Neural crest cell (in vitro differentiated cells): ENCODE results near the gene MRPL51. TPM values are rescaled to one million over a fixed set of nuclear protein-coding genes. Genes with fewer than 3 reads are reported as not detected.

Experiments
- DNase-seq: peaks from one replicate; pipeline ENCODE4 v3.0.0; 2021; ENCODE audit warnings: low read depth, mixed read lengths, low spot score
- H3K27ac Mint-ChIP-seq: one replicate; pipeline ENCODE4 v1.8.0; 2021; ENCODE audit warnings: mild to moderate bottlenecking, mixed read lengths; ENCODE audit not compliant: unreplicated experiment
- H3K27me3 Mint-ChIP-seq: 2 replicates; pipeline ENCODE4 v1.8.0; 2021; ENCODE audit warnings: low read depth, mild to moderate bottlenecking, mixed read lengths
- H3K36me3 Mint-ChIP-seq: 2 replicates; pipeline ENCODE4 v1.8.0; 2021; ENCODE audit warnings: low read depth, mild to moderate bottlenecking, mixed read lengths
- H3K4me1 Mint-ChIP-seq: 2 replicates; pipeline ENCODE4 v1.8.0; 2021; ENCODE audit warnings: mixed read lengths
- H3K4me3 Mint-ChIP-seq: one replicate; pipeline ENCODE4 v1.8.0; 2021; ENCODE audit warnings: mild to moderate bottlenecking, mixed read lengths
- H3K9me3 Mint-ChIP-seq: 2 replicates; pipeline ENCODE4 v1.8.0; 2021; ENCODE audit warnings: mixed read lengths
- total RNA-seq: library from RNA; stranded (reverse); gene quantifications from 2 replicates; pipeline ENCODE4 v1.2.1, GENCODE V29; 2021
- TF ChIP-seq, protein P1 (sequence below): fragments of 200-600 bp; sonication (generic); conservative IDR thresholded peaks from 2 replicates; pipeline ENCODE4 v1.5.0; 2021; ENCODE audit warnings: antibody characterized with exemption, mild to moderate bottlenecking

Gene MRPL51
- total RNA-seq, 1 donor from 2014 or later: 272 TPM

DNA sequence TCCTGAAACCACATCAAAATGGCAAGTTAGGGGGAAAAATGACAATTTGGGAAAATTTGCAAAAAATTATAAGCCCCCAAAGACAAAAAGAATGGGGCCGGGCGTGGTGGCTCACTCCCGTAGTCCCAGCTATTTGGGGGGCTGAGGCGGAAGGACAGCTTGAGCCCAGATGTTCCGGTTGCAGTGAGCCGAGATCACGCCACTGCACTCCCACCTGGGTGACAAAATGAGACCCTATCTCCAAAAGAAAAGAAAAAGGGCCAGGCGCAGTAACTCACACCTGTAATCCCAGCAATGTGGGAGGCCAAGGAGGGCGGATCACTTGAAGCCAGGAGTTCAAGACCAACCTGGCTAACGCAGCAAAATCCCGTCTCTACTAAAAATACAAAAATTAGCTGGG is 20.6 kb downstream of the MRPL51 start:
- DNase-seq: no peak
- Mint-ChIP-seq H3K27me3 (peaks cover 3% of the 10 kb centered on the region), H3K27ac (no peak overlapping the region), H3K4me3 (peak overlapping the region; percentile 3), H3K4me1 (peaks cover 24% of the 10 kb centered on the region), H3K36me3 (no peaks in the 10 kb centered on the region), H3K9me3 (no peaks in the 10 kb centered on the region)
- TF ChIP-seq, protein P1, sequence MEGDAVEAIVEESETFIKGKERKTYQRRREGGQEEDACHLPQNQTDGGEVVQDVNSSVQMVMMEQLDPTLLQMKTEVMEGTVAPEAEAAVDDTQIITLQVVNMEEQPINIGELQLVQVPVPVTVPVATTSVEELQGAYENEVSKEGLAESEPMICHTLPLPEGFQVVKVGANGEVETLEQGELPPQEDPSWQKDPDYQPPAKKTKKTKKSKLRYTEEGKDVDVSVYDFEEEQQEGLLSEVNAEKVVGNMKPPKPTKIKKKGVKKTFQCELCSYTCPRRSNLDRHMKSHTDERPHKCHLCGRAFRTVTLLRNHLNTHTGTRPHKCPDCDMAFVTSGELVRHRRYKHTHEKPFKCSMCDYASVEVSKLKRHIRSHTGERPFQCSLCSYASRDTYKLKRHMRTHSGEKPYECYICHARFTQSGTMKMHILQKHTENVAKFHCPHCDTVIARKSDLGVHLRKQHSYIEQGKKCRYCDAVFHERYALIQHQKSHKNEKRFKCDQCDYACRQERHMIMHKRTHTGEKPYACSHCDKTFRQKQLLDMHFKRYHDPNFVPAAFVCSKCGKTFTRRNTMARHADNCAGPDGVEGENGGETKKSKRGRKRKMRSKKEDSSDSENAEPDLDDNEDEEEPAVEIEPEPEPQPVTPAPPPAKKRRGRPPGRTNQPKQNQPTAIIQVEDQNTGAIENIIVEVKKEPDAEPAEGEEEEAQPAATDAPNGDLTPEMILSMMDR: no peak

DNA sequence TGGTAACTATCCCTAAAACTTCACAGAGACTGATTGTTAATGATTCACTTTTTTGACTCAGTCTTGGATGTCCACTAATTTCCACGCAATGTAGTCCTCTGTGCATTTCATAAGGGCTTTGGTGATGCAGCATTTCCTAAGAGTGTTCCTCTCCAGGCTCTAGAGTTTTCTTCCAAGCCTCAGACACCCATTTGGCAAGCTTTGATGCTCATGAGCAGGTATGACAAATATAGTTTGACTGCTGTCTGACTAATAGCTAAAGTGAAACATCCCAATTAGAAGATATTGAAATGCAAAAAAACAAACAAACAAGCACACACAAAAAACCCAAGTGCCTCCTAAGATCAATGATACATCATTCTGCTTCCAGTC is 21.1 kb downstream of the MRPL51 start:
- TF ChIP-seq, protein P1: no peak
- Mint-ChIP-seq H3K4me1 (peaks cover 24% of the 10 kb centered on the region), H3K27ac (no peak overlapping the region), H3K4me3 (peak overlapping the region; percentile 3), H3K9me3 (no peaks in the 10 kb centered on the region), H3K36me3 (no peaks in the 10 kb centered on the region), H3K27me3 (peaks cover 3% of the 10 kb centered on the region)
- no peak for DNase-seq

- DNase-seq: peak; percentile 97
- Mint-ChIP-seq H3K4me1 (peaks cover 24% of the 10 kb centered on the region), H3K36me3 (no peaks in the 10 kb centered on the region)
These were observed 22.5 kb downstream of the MRPL51 start, which contains the start of gene VAMP1 for GRCh38 chr12:6470375-6471163. VAMP1 (minus strand) TSS chr12:6470677; CDS start chr12:6470531, 146 bp downstream.

DNA sequence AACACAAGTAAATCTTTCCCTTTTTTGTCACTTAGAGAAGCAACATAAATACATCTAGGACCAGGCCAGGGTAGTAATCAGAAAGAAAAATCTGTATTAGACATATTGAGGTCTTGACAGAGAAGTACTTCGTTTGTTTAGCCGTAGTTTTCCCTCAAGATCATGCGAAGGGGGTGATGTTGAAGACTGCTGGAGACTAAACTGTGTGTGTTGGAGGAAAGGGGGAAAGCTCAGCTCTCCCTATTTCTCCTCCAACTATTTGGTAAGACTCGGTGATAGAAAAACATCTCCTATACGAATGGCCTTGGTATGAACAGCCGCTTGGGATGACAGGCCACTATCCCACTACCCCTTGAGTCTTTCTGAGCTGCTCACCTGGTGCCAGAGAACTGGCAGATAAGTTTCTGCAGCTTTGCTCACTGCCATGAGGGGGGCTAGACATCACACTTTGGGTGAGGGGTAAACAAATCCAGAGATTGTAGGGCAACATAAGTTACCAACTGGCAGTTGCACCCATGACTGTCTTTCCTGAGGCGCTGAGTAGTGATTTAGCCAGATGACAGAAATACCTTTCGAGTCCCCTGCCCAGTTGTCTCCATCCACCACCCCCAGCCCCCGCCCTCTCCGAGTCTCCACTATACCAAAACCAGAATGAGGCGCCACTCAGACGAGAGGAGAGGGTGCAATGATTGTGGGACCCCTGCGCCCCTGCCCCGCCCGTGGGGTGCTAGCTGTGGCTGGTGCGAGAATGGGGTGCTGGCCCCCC is 23.3 kb downstream of the MRPL51 start:
- Mint-ChIP-seq H3K4me3 (peak overlapping the region; percentile 92), H3K27me3 (peaks cover 2% of the 10 kb centered on the region), H3K36me3 (no peaks in the 10 kb centered on the region), H3K27ac (no peak overlapping the region), H3K9me3 (no peaks in the 10 kb centered on the region), H3K4me1 (peaks cover 23% of the 10 kb centered on the region)
- no peak for DNase-seq
- TF ChIP-seq, protein P1: no peak

More at GRCh38 chr12:6470375-6471163, 22.5 kb downstream of the MRPL51 start, which contains the start of gene VAMP1:
- TF ChIP-seq, protein P1: no peak
- H3K27ac Mint-ChIP-seq: peak within 1 kb of the TSS; percentile 93
- peaks cover 3% of the 10 kb centered on the region for H3K27me3 Mint-ChIP-seq
- H3K4me3 Mint-ChIP-seq: peak within 1 kb of the TSS; percentile 92
- no peaks in the 10 kb centered on the region for H3K9me3 Mint-ChIP-seq

DNA sequence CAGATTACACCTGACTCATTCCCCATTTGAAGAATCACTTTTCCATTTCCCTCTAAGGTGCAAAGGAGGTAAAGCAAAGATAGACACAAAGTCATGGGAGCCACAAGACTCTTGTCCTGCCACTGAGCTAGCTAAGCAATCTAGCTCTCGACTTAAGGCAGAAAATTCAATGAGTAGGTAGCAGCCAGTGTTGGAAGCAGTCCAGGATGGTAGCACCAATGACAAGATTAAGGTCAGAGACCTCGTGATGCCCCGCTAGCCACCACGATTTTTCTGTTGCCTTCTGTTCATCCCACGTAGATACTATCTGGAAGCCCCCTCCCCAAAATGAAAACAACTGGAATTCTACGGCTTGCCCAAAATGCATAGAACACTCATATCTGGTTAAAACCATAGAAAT is 24.0 kb downstream of the MRPL51 start:
- peak overlapping the region; percentile 66 for H3K4me3 Mint-ChIP-seq
- no peak overlapping the region for H3K27ac Mint-ChIP-seq
- H3K9me3 Mint-ChIP-seq: no peaks in the 10 kb centered on the region
- H3K36me3 Mint-ChIP-seq: peaks cover 2% of the 10 kb centered on the region
- H3K4me1 Mint-ChIP-seq: peaks cover 19% of the 10 kb centered on the region
- no peaks in the 10 kb centered on the region for H3K27me3 Mint-ChIP-seq
- TF ChIP-seq, protein P1: no peak
- no peak for DNase-seq
